NT2/D1 (cell line): ENCODE measurements around the gene SPATA19.

ENCODE experiments used
- SUZ12 ChIP-seq: IDR thresholded peaks from 2 replicates; pipeline ENCODE4 v1.6.1; 2011; ENCODE audit not compliant: insufficient read length, insufficient read depth; ENCODE audit errors: extremely low read depth
- YY1 ChIP-seq: IDR thresholded peaks from 2 replicates; pipeline ENCODE4 v1.6.1; 2011; ENCODE audit not compliant: insufficient read length, insufficient read depth
- ZNF274 ChIP-seq: IDR thresholded peaks from 2 replicates; pipeline ENCODE4 v1.6.1; 2011; ENCODE audit warnings: mild to moderate bottlenecking, low read depth, low read length

DNA sequence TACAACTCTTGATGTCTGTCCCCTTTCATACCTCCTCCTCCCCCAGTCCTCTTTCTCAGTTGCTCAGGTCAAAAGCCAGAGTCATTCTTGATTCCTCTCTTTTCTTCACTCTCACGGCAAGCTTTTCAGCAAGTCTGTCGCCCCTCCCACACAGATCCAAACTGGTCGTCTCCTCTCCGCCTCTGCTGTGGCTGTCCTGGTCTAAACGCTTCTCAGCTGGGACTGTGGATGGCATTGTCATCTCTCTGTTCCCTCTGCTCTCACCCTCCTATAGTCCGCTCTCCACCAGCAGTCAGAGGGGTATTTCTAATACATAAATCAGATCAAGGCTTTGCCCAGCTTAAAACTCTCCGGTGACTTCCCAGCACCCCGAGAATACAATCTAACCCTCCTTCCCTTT is 46.8 kb upstream of the SPATA19 start:
- TF ChIP-seq ZNF274 (no peak), YY1 (no peak), SUZ12 (no peak)
